Trophoblast cell (in vitro differentiated cells and primary cell): ENCODE measurements around the gene FGF9.

Source experiments
- DNase-seq, 2 donors: peaks; one replicate each; pipeline ENCODE4 v3.0.0-alpha.2; 2016
- H2AFZ ChIP-seq: 2 replicates; pipeline ENCODE4 v1.6.1; 2013; ENCODE audit warnings: low read length, moderate library complexity, mild to moderate bottlenecking; ENCODE audit not compliant: insufficient read depth, poor library complexity
- H2AK5ac ChIP-seq: 2 replicates; pipeline ENCODE4 v1.6.1; 2013; ENCODE audit warnings: mild to moderate bottlenecking, low read length
- H2BK120ac ChIP-seq: 2 replicates; pipeline ENCODE4 v1.6.1; 2013; ENCODE audit warnings: low read length, mild to moderate bottlenecking, moderate library complexity; ENCODE audit not compliant: insufficient read depth, poor library complexity
- H2BK12ac ChIP-seq: 2 replicates; pipeline ENCODE4 v1.6.1; 2013; ENCODE audit warnings: mild to moderate bottlenecking, low read length, moderate library complexity
- H2BK5ac ChIP-seq: 2 replicates; pipeline ENCODE4 v1.6.1; 2013; ENCODE audit warnings: low read length, low read depth, moderate library complexity, mild to moderate bottlenecking; ENCODE audit not compliant: poor library complexity
- H3K14ac ChIP-seq: 2 replicates; pipeline ENCODE4 v1.6.1; 2013; ENCODE audit warnings: mild to moderate bottlenecking, low read length
- H3K18ac ChIP-seq: 2 replicates; pipeline ENCODE4 v1.6.1; 2013; ENCODE audit warnings: mild to moderate bottlenecking, low read length
- H3K23ac ChIP-seq: 2 replicates; pipeline ENCODE4 v1.6.1; 2013; ENCODE audit warnings: low read length
- H3K27ac ChIP-seq: 2 replicates; pipeline ENCODE4 v1.5.1; 2013; ENCODE audit warnings: low read depth, mild to moderate bottlenecking, inconsistent platforms, low read length, moderate library complexity
- H3K27me3 ChIP-seq: 2 replicates; pipeline ENCODE4 v1.6.1; 2013; ENCODE audit warnings: inconsistent platforms, mild to moderate bottlenecking, low read length, moderate library complexity; ENCODE audit not compliant: insufficient read depth
- H3K36me3 ChIP-seq, 2 experiments: 1 replicate in 1 of 2; 2 replicates in 1 of 2; pipeline ENCODE4 v1.6.1; 2013; ENCODE audit warnings: low read length in 2 of 2, mild to moderate bottlenecking in 2 of 2, moderate library complexity in 1 of 2; ENCODE audit not compliant: insufficient read depth in 2 of 2, control insufficient read depth in 1 of 2
- H3K4ac ChIP-seq: 2 replicates; pipeline ENCODE4 v1.6.1; 2013; ENCODE audit warnings: low read depth, mild to moderate bottlenecking, low read length, moderate library complexity
- H3K4me1 ChIP-seq, 2 experiments: 1 replicate in 1 of 2; 2 replicates in 1 of 2; pipeline ENCODE4 v1.6.1; 2013; ENCODE audit warnings: low read length in 2 of 2, mild to moderate bottlenecking in 2 of 2, moderate library complexity in 1 of 2; ENCODE audit not compliant: insufficient read depth in 2 of 2, control insufficient read depth in 1 of 2
- H3K4me2 ChIP-seq: 2 replicates; pipeline ENCODE4 v1.6.1; 2013; ENCODE audit warnings: inconsistent platforms, mild to moderate bottlenecking, low read length, moderate library complexity
- H3K4me3 ChIP-seq: 2 replicates; pipeline ENCODE4 v1.5.1; 2013; ENCODE audit warnings: mild to moderate bottlenecking, low read depth, low read length, inconsistent platforms
- H3K79me1 ChIP-seq: one replicate; pipeline ENCODE4 v1.6.1; 2013; ENCODE audit warnings: low read length
- H3K79me2 ChIP-seq: 2 replicates; pipeline ENCODE4 v1.6.1; 2013; ENCODE audit warnings: low read length, mild to moderate bottlenecking; ENCODE audit not compliant: control insufficient read depth, insufficient read depth, poor library complexity
- H3K9ac ChIP-seq: 2 replicates; pipeline ENCODE4 v1.6.1; 2013; ENCODE audit warnings: mild to moderate bottlenecking, low read length
- H3K9me3 ChIP-seq: 2 replicates; pipeline ENCODE4 v1.6.1; 2013; ENCODE audit warnings: low read depth, mild to moderate bottlenecking, control low read depth, inconsistent platforms, low read length; ENCODE audit not compliant: insufficient read depth
- H4K12ac ChIP-seq: 2 replicates; pipeline ENCODE4 v1.6.1; 2013; ENCODE audit warnings: low read depth, mild to moderate bottlenecking, low read length, moderate library complexity
- H4K8ac ChIP-seq: 2 replicates; pipeline ENCODE4 v1.6.1; 2013; ENCODE audit warnings: low read depth, mild to moderate bottlenecking, low read length, moderate library complexity
- H4K91ac ChIP-seq: one replicate; pipeline ENCODE4 v1.6.1; 2013; ENCODE audit warnings: low read depth, mild to moderate bottlenecking, low read length, moderate library complexity
- WGBS: extraction: QIAGEN DNeasy Blood & Tissue Kit; methylation state at CpG from one replicate; pipeline ENCODE4 v1.1.7; 2013; ENCODE audit warnings: missing lambda C conversion rate; ENCODE audit not compliant: insufficient read length, insufficient coverage; ENCODE audit errors: extremely low coverage; 5-methylcytosine and 5-hydroxymethylcytosine counted together

Gene FGF9

DNA sequence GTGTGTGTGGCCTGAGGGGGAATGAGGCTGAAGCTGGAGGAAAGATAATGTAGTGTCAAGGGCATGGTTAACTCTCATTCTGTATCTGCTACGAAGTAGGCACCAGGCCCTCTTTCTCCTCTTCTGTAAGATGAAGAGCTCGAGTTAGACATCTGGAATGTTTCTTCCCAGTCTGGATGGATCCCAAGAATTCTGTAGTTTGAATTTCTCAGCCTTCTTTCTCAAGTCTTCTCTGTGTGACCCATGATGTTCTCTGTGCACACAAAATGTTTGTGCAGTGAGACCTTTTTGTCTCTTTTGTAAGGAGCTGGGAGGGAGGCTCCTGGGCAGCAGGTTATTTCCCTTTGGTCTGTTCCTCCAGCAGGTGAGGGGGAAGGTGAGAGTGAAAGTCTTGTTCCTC is 13.7 kb downstream of the FGF9 start:
- H4K8ac ChIP-seq: no peak overlapping the region
- no peak overlapping the region for H3K27ac ChIP-seq
- WGBS: no CpG with 5 or more reads among the region's 2 CpGs
- H4K12ac ChIP-seq: no peak overlapping the region
- no peak overlapping the region for H3K4me3 ChIP-seq
- no peak overlapping the region for H2AFZ ChIP-seq
- H3K4me2 ChIP-seq: no peak overlapping the region
- H2BK120ac ChIP-seq: no peak overlapping the region
- H3K4me1 ChIP-seq: no peaks in the 10 kb centered on the region
- H2BK5ac ChIP-seq: no peak overlapping the region
- no peaks in the 10 kb centered on the region for H3K79me2 ChIP-seq
- H3K27me3 ChIP-seq: no peaks in the 10 kb centered on the region
- H4K91ac ChIP-seq: no peak overlapping the region
- peaks cover 1% of the 10 kb centered on the region for H3K9me3 ChIP-seq
- no peak overlapping the region for H2AK5ac ChIP-seq
- H3K18ac ChIP-seq: no peak overlapping the region
- no peak overlapping the region for H3K23ac ChIP-seq
- H3K4ac ChIP-seq: no peak overlapping the region
- H3K14ac ChIP-seq: no peak overlapping the region
- DNase-seq: no peak
- no peaks in the 10 kb centered on the region for H3K79me1 ChIP-seq
- H3K9ac ChIP-seq: no peak overlapping the region
- H3K36me3 ChIP-seq: no peaks in the 10 kb centered on the region
- H2BK12ac ChIP-seq: no peak overlapping the region

DNA sequence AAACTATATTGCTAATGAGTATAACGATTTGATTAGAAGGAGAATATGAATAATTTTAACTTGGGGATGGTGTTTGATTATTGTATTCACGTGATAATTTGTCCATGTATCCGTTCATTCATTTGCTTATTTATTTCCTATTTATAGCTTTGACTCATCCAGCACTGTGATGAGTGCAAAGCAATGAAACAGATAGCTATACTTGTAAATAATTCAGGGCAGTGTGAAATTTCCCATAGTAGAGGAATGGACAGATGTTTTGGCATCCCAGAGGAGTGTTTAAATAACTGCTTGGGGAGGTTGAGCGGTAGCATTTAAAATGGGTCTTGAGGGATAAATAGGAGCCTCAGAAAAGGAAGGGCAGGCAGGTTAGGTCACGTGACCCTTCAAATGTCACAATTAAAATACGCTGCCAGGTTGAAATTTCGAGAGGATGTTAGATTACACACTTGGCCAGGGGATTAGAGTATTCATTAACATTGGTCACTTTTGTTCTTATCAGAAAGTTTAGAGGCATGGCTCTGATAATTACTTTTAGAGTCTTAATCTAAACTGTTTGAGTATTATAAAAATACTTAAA is 14.7 kb downstream of the FGF9 start:
- Histone ChIP-seq H3K14ac (no peak overlapping the region), H3K4me1 (no peaks in the 10 kb centered on the region), H3K4me2 (no peak overlapping the region), H3K4ac (no peak overlapping the region), H4K8ac (no peak overlapping the region), H3K79me1 (no peaks in the 10 kb centered on the region), H3K9me3 (peaks cover 1% of the 10 kb centered on the region), H3K79me2 (no peaks in the 10 kb centered on the region), H3K18ac (no peak overlapping the region), H3K9ac (no peak overlapping the region), H3K4me3 (no peak overlapping the region), H2AK5ac (no peak overlapping the region), H3K27ac (no peak overlapping the region), H4K91ac (no peak overlapping the region), H2BK120ac (no peak overlapping the region), H2BK12ac (no peak overlapping the region), H3K36me3 (no peaks in the 10 kb centered on the region), H4K12ac (no peak overlapping the region), H2BK5ac (no peak overlapping the region), H3K27me3 (no peaks in the 10 kb centered on the region), H3K23ac (no peak overlapping the region), H2AFZ (no peak overlapping the region)
- no peak for DNase-seq
- WGBS: 100% methylated on average over 1 of the region's 7 CpGs

DNA sequence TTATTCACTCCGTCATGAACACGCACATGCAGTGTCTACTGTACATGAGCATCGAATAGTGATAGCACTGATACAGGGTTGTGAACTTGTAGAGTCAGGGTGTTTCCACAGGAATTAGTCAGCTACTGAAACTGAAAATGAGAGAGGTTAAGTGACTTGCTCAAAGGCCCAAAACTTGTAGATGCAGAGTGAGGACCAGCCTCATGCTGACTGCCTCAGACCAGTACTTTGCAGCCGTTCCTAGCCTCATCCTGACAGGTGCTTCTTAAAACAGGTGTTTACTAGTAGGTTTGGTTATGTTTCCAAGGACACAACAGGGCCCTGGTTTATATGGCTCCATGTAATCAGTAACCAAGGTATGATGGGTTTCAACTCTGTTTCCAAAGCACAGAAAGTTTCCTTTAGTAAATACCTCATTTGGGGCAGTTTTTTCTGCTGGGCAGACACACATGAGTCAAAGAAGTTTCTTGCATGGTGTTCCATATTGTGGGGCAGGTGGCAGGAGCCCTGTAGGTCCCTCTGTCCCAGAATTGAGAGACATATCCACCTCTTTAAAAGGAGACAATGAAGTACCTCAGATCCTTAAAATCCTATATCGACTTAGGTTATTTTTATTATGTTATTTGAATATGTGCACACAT is 16.0 kb downstream of the FGF9 start:
- H3K4me2 ChIP-seq: no peak overlapping the region
- H2BK12ac ChIP-seq: no peak overlapping the region
- no peak overlapping the region for H3K4me3 ChIP-seq
- H4K12ac ChIP-seq: no peak overlapping the region
- H2AFZ ChIP-seq: no peak overlapping the region
- H2BK120ac ChIP-seq: no peak overlapping the region
- H3K4me1 ChIP-seq: no peaks in the 10 kb centered on the region
- no peak overlapping the region for H3K14ac ChIP-seq
- no CpG with 5 or more reads among the region's 5 CpGs for WGBS
- peaks cover 1% of the 10 kb centered on the region for H3K9me3 ChIP-seq
- no peaks in the 10 kb centered on the region for H3K79me1 ChIP-seq
- H3K27me3 ChIP-seq: no peaks in the 10 kb centered on the region
- H4K91ac ChIP-seq: no peak overlapping the region
- no peak overlapping the region for H3K23ac ChIP-seq
- H4K8ac ChIP-seq: no peak overlapping the region
- no peak overlapping the region for H2BK5ac ChIP-seq
- H3K18ac ChIP-seq: no peak overlapping the region
- no peak for DNase-seq
- no peak overlapping the region for H3K4ac ChIP-seq
- H3K36me3 ChIP-seq: no peaks in the 10 kb centered on the region
- H2AK5ac ChIP-seq: no peak overlapping the region
- no peak overlapping the region for H3K9ac ChIP-seq
- H3K79me2 ChIP-seq: no peaks in the 10 kb centered on the region
- H3K27ac ChIP-seq: no peak overlapping the region

DNA sequence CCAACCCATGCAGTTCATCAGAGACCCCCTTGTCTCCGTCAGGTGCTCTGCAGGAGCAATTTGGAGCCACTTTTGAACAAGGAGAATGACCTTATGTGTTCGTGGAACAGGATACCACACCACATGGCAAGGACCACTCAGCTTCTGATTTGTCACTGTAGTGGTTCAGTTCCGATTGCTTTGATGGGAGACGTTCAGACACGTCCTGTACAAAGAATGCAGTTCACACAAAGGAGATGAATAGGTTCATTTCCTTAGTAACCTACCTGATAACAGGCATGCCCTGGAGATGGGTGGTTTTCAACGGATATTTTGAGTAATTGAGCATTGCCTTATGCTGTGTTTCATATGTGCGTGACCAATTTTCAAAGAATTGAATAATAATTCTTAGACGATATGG is 17.2 kb downstream of the FGF9 start:
- H3K27me3 ChIP-seq: no peaks in the 10 kb centered on the region
- H3K79me1 ChIP-seq: no peaks in the 10 kb centered on the region
- H3K9me3 ChIP-seq: peaks cover 1% of the 10 kb centered on the region
- no peak overlapping the region for H4K12ac ChIP-seq
- no peak overlapping the region for H3K27ac ChIP-seq
- H2AFZ ChIP-seq: no peak overlapping the region
- H4K91ac ChIP-seq: no peak overlapping the region
- H2BK120ac ChIP-seq: no peak overlapping the region
- no peak overlapping the region for H2BK12ac ChIP-seq
- H2AK5ac ChIP-seq: no peak overlapping the region
- H3K4me3 ChIP-seq: no peak overlapping the region
- no peak overlapping the region for H3K4ac ChIP-seq
- no peak overlapping the region for H4K8ac ChIP-seq
- H3K79me2 ChIP-seq: no peaks in the 10 kb centered on the region
- H3K4me2 ChIP-seq: no peak overlapping the region
- H3K36me3 ChIP-seq: no peaks in the 10 kb centered on the region
- H3K4me1 ChIP-seq: no peaks in the 10 kb centered on the region
- no peak overlapping the region for H3K18ac ChIP-seq
- no peak overlapping the region for H3K23ac ChIP-seq
- H3K14ac ChIP-seq: no peak overlapping the region
- H3K9ac ChIP-seq: no peak overlapping the region
- no peak for DNase-seq
- no peak overlapping the region for H2BK5ac ChIP-seq
- no CpG with 5 or more reads among the region's 8 CpGs for WGBS
